ENCODE results near the gene TNIK.

GRCh38 chr3:171065732-171066131 lies 394.5 kb downstream of the TNIK start:
- TF ChIP-seq CTCF (IDR thresholded peaks at IDR 0.05) (no peak), POLR2A (IDR thresholded peaks at IDR 0.05) (no peak), POLR2AphosphoS5 (IDR thresholded peaks at IDR 0.05) (no peak)

Data from prostate gland (tissue), 2 donors.